CD14-positive monocyte (primary cell): Measurements from ENCODE around the gene SRD5A1. TPM values are rescaled to one million over a fixed set of nuclear protein-coding genes. Genes with fewer than 3 reads are reported as not detected.

Experiments
- DNase-seq, 3 donors: peaks; one replicate each; pipeline ENCODE4 v3.0.0-alpha.2; 2011 to 2022
- H2AFZ ChIP-seq: 2 replicates; pipeline ENCODE4 v1.6.0; 2012; ENCODE audit warnings: mild to moderate bottlenecking, low read depth, low read length, inconsistent platforms; ENCODE audit not compliant: insufficient read depth, poor library complexity, severe bottlenecking
- H3K27ac ChIP-seq, 2 donors: 1 replicate in 1 of 2; 2 replicates in 1 of 2; pipeline ENCODE4 v1.5.1; 2012 to 2013; ENCODE audit warnings: low read length in 2 of 2, control low read depth in 1 of 2, inconsistent platforms in 1 of 2, low read depth in 1 of 2, mild to moderate bottlenecking in 1 of 2
- H3K27me3 ChIP-seq, 2 donors: one replicate each; pipeline versions ENCODE4 v1.6.0 to v1.6.1; 2011 to 2013; ENCODE audit warnings: low read length in 2 of 2; ENCODE audit not compliant: control insufficient read depth in 2 of 2, insufficient read depth in 2 of 2
- H3K36me3 ChIP-seq, 2 donors: replicated peaks in 1 of 2; 1 replicate in 1 of 2; 2 replicates in 1 of 2; pipeline versions ENCODE4 v1.5.1 to v1.6.1; 2012 to 2013; ENCODE audit warnings: low read length in 2 of 2, control low read depth in 1 of 2, inconsistent platforms in 1 of 2, mild to moderate bottlenecking in 1 of 2; ENCODE audit not compliant: insufficient read depth in 2 of 2, control insufficient read depth in 1 of 2
- H3K4me1 ChIP-seq, 2 donors: 1 replicate in 1 of 2; 2 replicates in 1 of 2; pipeline versions ENCODE4 v1.5.1 to v1.6.1; 2012 to 2013; ENCODE audit warnings: low read length in 2 of 2, control low read depth in 1 of 2, inconsistent platforms in 1 of 2, mild to moderate bottlenecking in 1 of 2, moderate library complexity in 1 of 2; ENCODE audit not compliant: insufficient read depth in 2 of 2, control insufficient read depth in 1 of 2
- H3K4me2 ChIP-seq: replicated peaks from 2 replicates; pipeline ENCODE3; 2012; ENCODE audit warnings: low read length, moderate library complexity, mild to moderate bottlenecking; ENCODE audit not compliant: poor library complexity, severe bottlenecking; ENCODE audit errors: extremely low read depth
- H3K4me3 ChIP-seq, 3 experiments: fragments of 200-600 bp in 1 of 3; sonication (generic) in 1 of 3; replicated peaks in 1 of 3; 1 replicate in 2 of 3; 2 replicates in 1 of 3; pipeline ENCODE4 v1.5.1; 2011 to 2013; ENCODE audit warnings: low read length in 3 of 3, mild to moderate bottlenecking in 3 of 3, control low read depth in 2 of 3, low read depth in 2 of 3, inconsistent platforms in 1 of 3, moderate library complexity in 1 of 3
- H3K79me2 ChIP-seq: 2 replicates; pipeline ENCODE4 v1.6.0; 2012; ENCODE audit warnings: mild to moderate bottlenecking, control low read depth, inconsistent platforms, low read length, moderate library complexity; ENCODE audit not compliant: insufficient read depth
- H3K9ac ChIP-seq: 2 replicates; pipeline ENCODE4 v1.6.0; 2017; ENCODE audit warnings: low read length, mild to moderate bottlenecking; ENCODE audit not compliant: insufficient read depth, poor library complexity, severe bottlenecking
- H3K9me3 ChIP-seq, 2 donors: replicated peaks in 1 of 2; 1 replicate in 1 of 2; 2 replicates in 1 of 2; pipeline versions ENCODE4 v1.5.1 to v1.6.1; 2012 to 2013; ENCODE audit warnings: low read length in 2 of 2, control low read depth in 1 of 2; ENCODE audit not compliant: control insufficient read depth in 1 of 2, insufficient read depth in 1 of 2
- H4K20me1 ChIP-seq: 2 replicates; pipeline ENCODE4 v1.6.0; 2012; ENCODE audit warnings: mild to moderate bottlenecking, low read length, control low read depth, moderate library complexity; ENCODE audit not compliant: insufficient read depth
- H3K27ac Mint-ChIP-seq, 7 donors: one replicate each; pipeline ENCODE4 v1.8.0; 2020; ENCODE audit warnings: mild to moderate bottlenecking in 7 of 7, mixed read lengths in 7 of 7, moderate library complexity in 6 of 7, inconsistent platforms in 2 of 7
- H3K27me3 Mint-ChIP-seq, 3 donors: one replicate each; pipeline ENCODE4 v1.8.0; 2021 to 2022; ENCODE audit warnings: low read depth in 3 of 3, mild to moderate bottlenecking in 3 of 3, mixed read lengths in 3 of 3, moderate library complexity in 3 of 3, inconsistent platforms in 1 of 3
- H3K36me3 Mint-ChIP-seq, 2 donors: one replicate each; pipeline ENCODE4 v1.8.0; 2020; ENCODE audit warnings: mixed read lengths in 2 of 2, inconsistent platforms in 1 of 2, mild to moderate bottlenecking in 1 of 2
- H3K4me1 Mint-ChIP-seq: one replicate; pipeline ENCODE4 v1.8.0; 2020; ENCODE audit warnings: mild to moderate bottlenecking, mixed read lengths
- H3K4me3 Mint-ChIP-seq, 2 donors: one replicate each; pipeline ENCODE4 v1.8.0; 2020; ENCODE audit warnings: mild to moderate bottlenecking in 2 of 2, mixed read lengths in 2 of 2, moderate library complexity in 1 of 2
- H3K9me3 Mint-ChIP-seq, 7 donors: one replicate each; pipeline ENCODE4 v1.8.0; 2020 to 2022; ENCODE audit warnings: mixed read lengths in 7 of 7, mild to moderate bottlenecking in 6 of 7, moderate library complexity in 6 of 7, inconsistent platforms in 2 of 7
- CTCF ChIP-seq: fragments of 200-600 bp; IDR thresholded peaks from one replicate; pipeline ENCODE4 v1.8.0; 2022; ENCODE audit warnings: antibody characterized with exemption, mild to moderate bottlenecking
- WGBS: methylation state at CpG from one replicate; pipeline ENCODE4 v1.1.5; 2013; ENCODE audit warnings: missing lambda C conversion rate; ENCODE audit not compliant: insufficient coverage; 5-methylcytosine and 5-hydroxymethylcytosine counted together
- intact Hi-C, 2 donors: fragments of 100-400 bp; cut with micrococcal nuclease; formaldehyde crosslinking; loops; one replicate each; pipeline versions ENCODE4 v1.15.0 to v1.15.1; 2023
- polyA plus RNA-seq, 3 donors: library from polyadenylated mRNA; depleted of rRNA in 1 of 3; unstranded in 2 of 3; stranded (reverse) in 1 of 3; fragments of 300-500 nt in 2 of 3; fragments of >200 nt in 1 of 3; fragmentation: Illumina TruSeq in 2 of 3; gene quantifications; 1 replicate in 2 of 3; 2 replicates in 1 of 3; pipeline ENCODE4 v1.2.3, GENCODE V29; 2012 to 2021

Gene SRD5A1
- polyA plus RNA-seq, 3 donors = 21.2 to 34.7 (median 26.0) TPM

GRCh38 chr5:6701491-6701890 lies 68.3 kb downstream of the SRD5A1 start:
- no peak overlapping the region for H2AFZ ChIP-seq
- 80% methylated on average over 7 of the region's 12 CpGs for WGBS
- no peaks in the 10 kb centered on the region for H3K79me2 ChIP-seq
- Mint-ChIP-seq H3K27ac (no peak overlapping the region), H3K4me3 (no peak overlapping the region), H3K9me3 (peaks cover 0 to 4% (median 2%) of the 10 kb centered on the region in 7 donors), H3K36me3 (no peaks in the 10 kb centered on the region), H3K4me1 (peaks cover 28% of the 10 kb centered on the region), H3K27me3 (peaks cover 20 to 41% (median 27%) of the 10 kb centered on the region in 3 donors)
- no peak overlapping the region for H3K4me3 ChIP-seq
- no peaks in the 10 kb centered on the region for H3K9me3 ChIP-seq
- H3K4me1 ChIP-seq = peaks cover 16 to 25% of the 10 kb centered on the region in 2 donors
- no peak overlapping the region for H3K9ac ChIP-seq
- peaks cover 10 to 31% of the 10 kb centered on the region in 2 donors for H3K27me3 ChIP-seq
- no peaks in the 10 kb centered on the region for H3K36me3 ChIP-seq
- H3K4me2 ChIP-seq = no peak overlapping the region
- no peak for TF ChIP-seq CTCF
- intact Hi-C loops = no loop called here
- H4K20me1 ChIP-seq = no peaks in the 10 kb centered on the region
- no peak overlapping the region for H3K27ac ChIP-seq
- no peak for DNase-seq

- H3K4me1 Mint-ChIP-seq = peaks cover 28% of the 10 kb centered on the region
- Histone ChIP-seq H3K27me3 (peaks cover 10 to 26% of the 10 kb centered on the region in 2 donors), H3K4me1 (peaks cover 16 to 25% of the 10 kb centered on the region in 2 donors), H3K79me2 (no peaks in the 10 kb centered on the region), H3K4me3 (no peak overlapping the region), H3K4me2 (no peak overlapping the region), H3K9me3 (no peaks in the 10 kb centered on the region), H4K20me1 (no peaks in the 10 kb centered on the region), H3K9ac (no peak overlapping the region), H3K27ac (no peak overlapping the region), H2AFZ (no peak overlapping the region), H3K36me3 (no peaks in the 10 kb centered on the region)
- peaks cover 20 to 30% (median 30%) of the 10 kb centered on the region in 3 donors for H3K27me3 Mint-ChIP-seq
- H3K36me3 Mint-ChIP-seq = no peaks in the 10 kb centered on the region
- WGBS = 100% methylated on average over 3 of the region's 6 CpGs
- H3K9me3 Mint-ChIP-seq = peaks cover 0 to 8% (median 1%) of the 10 kb centered on the region in 7 donors
- no peak overlapping the region for H3K27ac Mint-ChIP-seq
- intact Hi-C loops = no loop called here
- no peak for TF ChIP-seq CTCF
- no peak overlapping the region for H3K4me3 Mint-ChIP-seq
- no peak for DNase-seq
Measured at GRCh38 chr5:6702633-6703032, 69.4 kb downstream of the SRD5A1 start.
